ENCODE measurements around the gene DNAJC15. TPM values are rescaled to one million over a fixed set of nuclear protein-coding genes. Genes with fewer than 3 reads are reported as not detected.
"Not testable (repeated sequence)": the region's sequence is repeated elsewhere in the genome, so short reads cannot be mapped to it uniquely, and the experiment has no call there.

The DNAJC15 gene
- polyA plus RNA-seq, 1 donor (not counting 4 experiments of a cell fraction or from before 2014, with no cell fraction given): 38.5 TPM

DNA sequence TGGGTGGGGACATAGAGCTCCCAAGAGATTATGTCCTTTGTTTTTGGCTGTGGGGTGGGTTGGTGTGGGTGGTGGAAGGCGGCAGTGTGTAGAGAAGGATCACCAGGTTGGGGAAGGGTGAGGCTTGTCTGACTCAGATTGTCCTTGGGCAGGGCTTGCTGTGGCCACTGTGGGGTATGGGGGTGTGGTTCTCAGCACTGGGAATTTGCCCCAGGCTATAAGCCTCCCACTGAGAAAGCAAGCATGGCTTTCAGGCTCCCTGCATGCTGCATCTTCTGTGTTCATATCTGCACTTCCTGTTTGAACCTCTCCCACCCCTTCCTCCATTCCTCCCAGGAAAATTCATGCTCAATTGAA is 34.9 kb downstream of the DNAJC15 start:
- Histone ChIP-seq H4K20me1 (ENCODE audit: control insufficient read depth, extremely low read depth, insufficient read depth, low read length) (no peaks in the 10 kb centered on the region), H3K27ac (ENCODE audit: control insufficient read depth, insufficient read depth, low read length) (peak overlapping the region; percentile 87), H3K9me3 (ENCODE audit: control insufficient read depth, low read depth, low read length) (no peaks in the 10 kb centered on the region), H3K4me2 (ENCODE audit: control insufficient read depth, extremely low read depth, insufficient read depth, low read depth, low read length) (peak overlapping the region; percentile 76), H3K79me2 (ENCODE audit: control insufficient read depth, insufficient read depth, low read length) (peaks cover 54% of the 10 kb centered on the region), H3K4me1 (ENCODE audit: control insufficient read depth, extremely low read depth, insufficient read depth, low read length) (peaks cover 54% of the 10 kb centered on the region), H3K9me1 (ENCODE audit: control insufficient read depth, extremely low read depth, insufficient read depth, low read length) (no peaks in the 10 kb centered on the region), H2AFZ (ENCODE audit: control insufficient read depth, low read length) (no peak overlapping the region), H3K27me3 (ENCODE audit: control insufficient read depth, extremely low read depth, insufficient read depth, low read length) (no peaks in the 10 kb centered on the region), H3K4me3 (ENCODE audit: control insufficient read depth in 2 of 3, extremely low read depth in 1 of 3, insufficient read depth in 2 of 3, low read depth in 1 of 3, low read length in 3 of 3) (no peak overlapping the region), H3K9ac (ENCODE audit: control insufficient read depth, extremely low read depth, insufficient read depth, low read length) (peak overlapping the region; percentile 53), H3K36me3 (ENCODE audit: control insufficient read depth in 2 of 2, extremely low read depth in 1 of 2, insufficient read depth in 2 of 2, low read length in 2 of 2) (peaks cover 0 to 6% of the 10 kb centered on the region in 2 experiments)
- FAIRE-seq (peak; percentile 93), DNase-seq (ENCODE audit: low read depth, low spot score) (peak; percentile 95)
- dilution Hi-C loops (cut with MboI; ENCODE audit: extremely low pct_ligation_motif_present, low sequenced_read_pairs): no loop called here
- TF ChIP-seq EZH2 (IDR thresholded peaks at IDR 0.05; ENCODE audit: low read length): no peak
- TF ChIP-seq, protein P1, sequence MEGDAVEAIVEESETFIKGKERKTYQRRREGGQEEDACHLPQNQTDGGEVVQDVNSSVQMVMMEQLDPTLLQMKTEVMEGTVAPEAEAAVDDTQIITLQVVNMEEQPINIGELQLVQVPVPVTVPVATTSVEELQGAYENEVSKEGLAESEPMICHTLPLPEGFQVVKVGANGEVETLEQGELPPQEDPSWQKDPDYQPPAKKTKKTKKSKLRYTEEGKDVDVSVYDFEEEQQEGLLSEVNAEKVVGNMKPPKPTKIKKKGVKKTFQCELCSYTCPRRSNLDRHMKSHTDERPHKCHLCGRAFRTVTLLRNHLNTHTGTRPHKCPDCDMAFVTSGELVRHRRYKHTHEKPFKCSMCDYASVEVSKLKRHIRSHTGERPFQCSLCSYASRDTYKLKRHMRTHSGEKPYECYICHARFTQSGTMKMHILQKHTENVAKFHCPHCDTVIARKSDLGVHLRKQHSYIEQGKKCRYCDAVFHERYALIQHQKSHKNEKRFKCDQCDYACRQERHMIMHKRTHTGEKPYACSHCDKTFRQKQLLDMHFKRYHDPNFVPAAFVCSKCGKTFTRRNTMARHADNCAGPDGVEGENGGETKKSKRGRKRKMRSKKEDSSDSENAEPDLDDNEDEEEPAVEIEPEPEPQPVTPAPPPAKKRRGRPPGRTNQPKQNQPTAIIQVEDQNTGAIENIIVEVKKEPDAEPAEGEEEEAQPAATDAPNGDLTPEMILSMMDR (optimal IDR thresholded peaks at IDR 0.05 in 1 of 3, IDR thresholded peaks at IDR 0.05 in 1 of 3, conservative IDR thresholded peaks at IDR 0.05 in 1 of 3; ENCODE audit: extremely low read depth in 1 of 3, insufficient read depth in 2 of 3, low read length in 3 of 3): no peak

DNA sequence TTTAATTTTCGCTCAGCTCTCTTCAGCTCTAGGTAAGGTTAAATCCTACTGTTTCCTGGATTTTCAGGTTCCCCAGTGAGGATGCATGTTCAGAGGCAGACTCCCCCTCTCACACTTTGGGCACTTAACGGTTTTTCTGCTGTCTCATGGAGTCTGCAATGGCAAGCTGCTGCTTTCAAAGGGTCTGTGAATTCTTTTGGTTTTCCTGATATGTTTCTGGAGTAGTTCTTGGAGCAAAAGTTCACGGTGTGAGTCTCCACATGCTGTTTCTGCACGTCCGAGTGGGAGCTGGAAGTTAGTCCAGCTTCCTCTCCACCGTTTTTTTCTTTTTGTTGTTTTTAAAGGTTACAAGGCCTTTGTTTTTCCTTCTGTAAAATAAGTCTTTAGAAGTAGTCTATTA is 35.4 kb downstream of the DNAJC15 start:
- Histone ChIP-seq H2AFZ (ENCODE audit: control insufficient read depth, low read length) (no peak overlapping the region), H3K36me3 (ENCODE audit: control insufficient read depth in 2 of 2, extremely low read depth in 1 of 2, insufficient read depth in 2 of 2, low read length in 2 of 2) (peaks cover 0 to 6% of the 10 kb centered on the region in 2 experiments), H3K27me3 (ENCODE audit: control insufficient read depth, extremely low read depth, insufficient read depth, low read length) (no peaks in the 10 kb centered on the region), H3K27ac (ENCODE audit: control insufficient read depth, insufficient read depth, low read length) (peak overlapping the region; percentile 87), H3K9ac (ENCODE audit: control insufficient read depth, extremely low read depth, insufficient read depth, low read length) (no peak overlapping the region), H3K4me1 (ENCODE audit: control insufficient read depth, extremely low read depth, insufficient read depth, low read length) (peaks cover 53% of the 10 kb centered on the region), H4K20me1 (ENCODE audit: control insufficient read depth, extremely low read depth, insufficient read depth, low read length) (no peaks in the 10 kb centered on the region), H3K4me2 (ENCODE audit: control insufficient read depth, extremely low read depth, insufficient read depth, low read depth, low read length) (no peak overlapping the region), H3K9me1 (ENCODE audit: control insufficient read depth, extremely low read depth, insufficient read depth, low read length) (no peaks in the 10 kb centered on the region), H3K9me3 (ENCODE audit: control insufficient read depth, low read depth, low read length) (no peaks in the 10 kb centered on the region), H3K79me2 (ENCODE audit: control insufficient read depth, insufficient read depth, low read length) (peaks cover 49% of the 10 kb centered on the region), H3K4me3 (ENCODE audit: control insufficient read depth in 2 of 3, extremely low read depth in 1 of 3, insufficient read depth in 2 of 3, low read depth in 1 of 3, low read length in 3 of 3) (no peak overlapping the region)
- FAIRE-seq: no peak
- DNase-seq (ENCODE audit: low read depth, low spot score): no peak
- TF ChIP-seq, protein P1 (optimal IDR thresholded peaks at IDR 0.05 in 1 of 3, IDR thresholded peaks at IDR 0.05 in 1 of 3, conservative IDR thresholded peaks at IDR 0.05 in 1 of 3; ENCODE audit: extremely low read depth in 1 of 3, insufficient read depth in 2 of 3, low read length in 3 of 3): no peak
- no peak for TF ChIP-seq EZH2 (IDR thresholded peaks at IDR 0.05; ENCODE audit: low read length)
- dilution Hi-C loops (cut with MboI; ENCODE audit: extremely low pct_ligation_motif_present, low sequenced_read_pairs): no loop called here

DNA sequence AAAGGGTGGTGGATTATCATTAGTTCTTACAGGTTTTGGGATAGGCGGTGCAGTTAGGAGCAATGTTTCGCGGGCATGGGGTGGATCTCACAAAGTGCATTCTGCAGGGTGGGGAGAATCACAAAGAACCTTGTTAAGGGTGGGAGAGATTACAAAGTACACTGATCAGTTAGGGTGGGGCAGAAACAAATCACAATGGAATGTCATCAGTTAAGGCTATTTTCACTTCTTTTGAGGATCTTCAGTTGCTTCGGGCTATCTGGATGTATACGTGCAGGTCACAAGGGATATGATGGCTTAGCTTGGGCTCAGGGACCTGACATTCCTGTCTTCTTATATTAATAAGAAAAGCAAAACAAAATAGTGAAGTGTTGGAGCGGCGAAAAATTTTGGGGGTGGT is 36.4 kb downstream of the DNAJC15 start:
- DNase-seq (ENCODE audit: low read depth, low spot score); dilution Hi-C loops (cut with MboI; ENCODE audit: extremely low pct_ligation_motif_present, low sequenced_read_pairs); H3K9ac ChIP-seq (ENCODE audit: control insufficient read depth, extremely low read depth, insufficient read depth, low read length); H3K36me3 ChIP-seq (ENCODE audit: control insufficient read depth in 2 of 2, extremely low read depth in 1 of 2, insufficient read depth in 2 of 2, low read length in 2 of 2); H3K4me2 ChIP-seq (ENCODE audit: control insufficient read depth, extremely low read depth, insufficient read depth, low read depth, low read length); H3K27me3 ChIP-seq (ENCODE audit: control insufficient read depth, extremely low read depth, insufficient read depth, low read length); FAIRE-seq; H3K9me1 ChIP-seq (ENCODE audit: control insufficient read depth, extremely low read depth, insufficient read depth, low read length); H3K9me3 ChIP-seq (ENCODE audit: control insufficient read depth, low read depth, low read length); H3K4me3 ChIP-seq (ENCODE audit: control insufficient read depth in 2 of 3, extremely low read depth in 1 of 3, insufficient read depth in 2 of 3, low read depth in 1 of 3, low read length in 3 of 3); H4K20me1 ChIP-seq (ENCODE audit: control insufficient read depth, extremely low read depth, insufficient read depth, low read length); H3K27ac ChIP-seq (ENCODE audit: control insufficient read depth, insufficient read depth, low read length); H2AFZ ChIP-seq (ENCODE audit: control insufficient read depth, low read length): not testable (repeated sequence)
- peaks cover 43% of the 10 kb centered on the region for H3K4me1 ChIP-seq (ENCODE audit: control insufficient read depth, extremely low read depth, insufficient read depth, low read length)
- H3K79me2 ChIP-seq (ENCODE audit: control insufficient read depth, insufficient read depth, low read length): peaks cover 47% of the 10 kb centered on the region

DNA sequence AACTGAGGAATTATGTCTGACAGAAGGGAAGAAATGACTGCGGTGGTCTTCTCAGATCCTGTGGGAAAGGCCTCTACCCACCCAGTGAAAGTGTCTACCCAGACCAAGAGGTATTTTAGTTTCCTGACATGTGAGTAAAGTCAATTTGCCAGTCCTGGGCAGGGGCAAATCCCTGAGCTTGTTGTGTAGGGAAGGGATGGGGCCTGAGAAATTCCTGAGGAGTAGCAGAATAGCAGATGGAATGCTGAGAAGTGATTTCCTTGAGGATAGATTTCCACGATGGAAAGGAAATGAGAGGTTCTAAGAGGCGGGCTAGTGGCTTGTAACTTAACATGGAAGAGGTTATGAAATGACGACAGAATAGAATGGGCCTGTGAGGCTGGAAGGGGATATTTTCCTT is 37.4 kb downstream of the DNAJC15 start:
- H3K4me3 ChIP-seq (ENCODE audit: control insufficient read depth in 2 of 3, extremely low read depth in 1 of 3, insufficient read depth in 2 of 3, low read depth in 1 of 3, low read length in 3 of 3); H3K9me1 ChIP-seq (ENCODE audit: control insufficient read depth, extremely low read depth, insufficient read depth, low read length); dilution Hi-C loops (cut with MboI; ENCODE audit: extremely low pct_ligation_motif_present, low sequenced_read_pairs); H3K27ac ChIP-seq (ENCODE audit: control insufficient read depth, insufficient read depth, low read length); H3K36me3 ChIP-seq (ENCODE audit: control insufficient read depth in 2 of 2, extremely low read depth in 1 of 2, insufficient read depth in 2 of 2, low read length in 2 of 2); DNase-seq (ENCODE audit: low read depth, low spot score); H4K20me1 ChIP-seq (ENCODE audit: control insufficient read depth, extremely low read depth, insufficient read depth, low read length); H2AFZ ChIP-seq (ENCODE audit: control insufficient read depth, low read length); H3K4me2 ChIP-seq (ENCODE audit: control insufficient read depth, extremely low read depth, insufficient read depth, low read depth, low read length); H3K27me3 ChIP-seq (ENCODE audit: control insufficient read depth, extremely low read depth, insufficient read depth, low read length); H3K9me3 ChIP-seq (ENCODE audit: control insufficient read depth, low read depth, low read length); H3K9ac ChIP-seq (ENCODE audit: control insufficient read depth, extremely low read depth, insufficient read depth, low read length); FAIRE-seq: not testable (repeated sequence)
- Histone ChIP-seq H3K79me2 (ENCODE audit: control insufficient read depth, insufficient read depth, low read length) (peaks cover 41% of the 10 kb centered on the region), H3K4me1 (ENCODE audit: control insufficient read depth, extremely low read depth, insufficient read depth, low read length) (peaks cover 42% of the 10 kb centered on the region)

Measured in keratinocyte (primary cell).